Mesangial cell (primary cell): ENCODE data around the gene CADM2. TPM values are rescaled to one million over a fixed set of nuclear protein-coding genes. Genes with fewer than 3 reads are reported as not detected.

Experiments
- total RNA-seq: library from RNA; depleted of rRNA; stranded (reverse); fragments of >200 nt; gene quantifications from 2 replicates; pipeline ENCODE4 v1.2.3, GENCODE V29; 2015

The CADM2 gene
- not detected in 2 replicates for total RNA-seq

GRCh38 chr3:84958495-84959469, at the start of gene CADM2:
CADM2 (plus strand) TSS chr3:84958989.

